B cell (primary cell): Measurements from ENCODE around the gene TRRAP. TPM values are rescaled to one million over a fixed set of nuclear protein-coding genes. Genes with fewer than 3 reads are reported as not detected.

Experiments
- ATAC-seq: fragments of 200-7000 bp; cut with Tn5 transposase; one replicate; pipeline ENCODE4 v1.10.0; 2021; ENCODE audit warnings: low read depth, mild to moderate bottlenecking, moderate number of reproducible peaks, moderate library complexity
- CTCF ChIA-PET: fragments of 350-600 bp; sonication (Branson Sonifier 250); formaldehyde crosslinking; loops from one replicate; lab custom pipeline; 2021; ENCODE audit warnings: antibody characterized with exemption, inconsistent platforms; lab: Charles Lee
- POLR2A ChIA-PET: fragments of 350-600 bp; sonication (Branson Sonifier 250); formaldehyde crosslinking; loops from one replicate; lab custom pipeline; 2021; ENCODE audit warnings: antibody characterized with exemption; lab: Charles Lee
- DNase-seq: peaks from one replicate; pipeline ENCODE4 v3.0.0; 2013
- H2AFZ ChIP-seq: 2 replicates; pipeline ENCODE4 v1.6.1; 2012; ENCODE audit warnings: mild to moderate bottlenecking, low read depth, low read length; ENCODE audit not compliant: insufficient read depth, poor library complexity, severe bottlenecking
- H3K27ac ChIP-seq, 2 donors: 1 replicate in 1 of 2; 2 replicates in 1 of 2; pipeline ENCODE4 v1.5.1; 2012 to 2013; ENCODE audit warnings: low read length in 2 of 2, mild to moderate bottlenecking in 2 of 2, moderate library complexity in 1 of 2
- H3K27me3 ChIP-seq, 4 experiments: fragments of 200-600 bp in 1 of 4; sonication (generic) in 1 of 4; replicated peaks in 1 of 4; 1 replicate in 2 of 4; 2 replicates in 2 of 4; pipeline versions ENCODE4 v1.6.1 to v1.7.0; 2013 to 2016; ENCODE audit warnings: low read length in 3 of 4, mild to moderate bottlenecking in 2 of 4, mixed read lengths in 1 of 4, moderate library complexity in 1 of 4; ENCODE audit not compliant: insufficient read depth in 4 of 4, control insufficient read depth in 3 of 4; ENCODE audit errors: control extremely low read depth in 1 of 4
- H3K36me3 ChIP-seq, 2 experiments: replicated peaks in 1 of 2; 1 replicate in 1 of 2; 2 replicates in 1 of 2; pipeline versions ENCODE4 v1.6.1 to v1.7.1; 2013; ENCODE audit warnings: low read length in 1 of 2; ENCODE audit not compliant: insufficient read depth in 2 of 2, control insufficient read depth in 1 of 2; ENCODE audit errors: control extremely low read depth in 1 of 2, extremely low read depth in 1 of 2
- H3K4me1 ChIP-seq, 2 donors: fragments of 200-600 bp in 1 of 2; sonication (generic) in 1 of 2; 1 replicate in 1 of 2; 2 replicates in 1 of 2; pipeline versions ENCODE4 v1.5.1 to v1.6.1; 2013 to 2017; ENCODE audit warnings: low read length in 2 of 2; ENCODE audit not compliant: control insufficient read depth in 2 of 2, insufficient read depth in 2 of 2
- H3K4me2 ChIP-seq: replicated peaks from 2 replicates; pipeline ENCODE3; 2012; ENCODE audit warnings: mild to moderate bottlenecking, low read depth, low read length; ENCODE audit not compliant: poor library complexity, severe bottlenecking
- H3K4me3 ChIP-seq, 5 experiments: fragments of 200-600 bp in 1 of 5; sonication (generic) in 1 of 5; 1 replicate in 3 of 5; 2 replicates in 2 of 5; pipeline versions ENCODE4 v1.5.1 to v1.7.0; 2011 to 2016; ENCODE audit warnings: low read length in 4 of 5, mild to moderate bottlenecking in 4 of 5, low read depth in 2 of 5, control low read depth in 1 of 5, moderate library complexity in 1 of 5; ENCODE audit not compliant: insufficient read depth in 1 of 5; ENCODE audit errors: control extremely low read depth in 1 of 5, extremely low read depth in 1 of 5
- H3K79me2 ChIP-seq: fragments of 200-600 bp; sonication (generic); one replicate; pipeline ENCODE4 v1.6.0; 2016; ENCODE audit warnings: low read length; ENCODE audit not compliant: control insufficient read depth, insufficient read depth
- H3K9ac ChIP-seq: fragments of 200-600 bp; sonication (generic); 2 replicates; pipeline ENCODE4 v1.6.1; 2017; ENCODE audit warnings: mild to moderate bottlenecking, low read length, moderate library complexity
- H3K9me3 ChIP-seq, 3 donors: one replicate each; pipeline versions ENCODE4 v1.6.1 to v1.7.1; 2013; ENCODE audit warnings: low read length in 2 of 3; ENCODE audit not compliant: control insufficient read depth in 2 of 3, insufficient read depth in 1 of 3; ENCODE audit errors: control extremely low read depth in 1 of 3
- H4K20me1 ChIP-seq: 2 replicates; pipeline ENCODE4 v1.6.0; 2012; ENCODE audit warnings: mild to moderate bottlenecking, low read length; ENCODE audit not compliant: insufficient read depth, control insufficient read depth, poor library complexity, severe bottlenecking
- H3K27ac Mint-ChIP-seq: one replicate; pipeline ENCODE4 v1.8.0; 2021; ENCODE audit warnings: mixed read lengths
- H3K27me3 Mint-ChIP-seq: one replicate; pipeline ENCODE4 v1.8.0; 2021; ENCODE audit warnings: mixed read lengths
- H3K4me1 Mint-ChIP-seq: one replicate; pipeline ENCODE4 v1.8.0; 2021; ENCODE audit warnings: mixed read lengths
- H3K4me3 Mint-ChIP-seq: one replicate; pipeline ENCODE4 v1.8.0; 2021; ENCODE audit warnings: mixed read lengths
- H3K9me3 Mint-ChIP-seq: one replicate; pipeline ENCODE4 v1.8.0; 2022; ENCODE audit warnings: mixed read lengths; ENCODE audit not compliant: insufficient read depth
- CTCF ChIP-seq: fragments of 200-600 bp; IDR thresholded peaks from one replicate; pipeline ENCODE4 v1.8.0; 2022; ENCODE audit warnings: antibody characterized with exemption, mild to moderate bottlenecking
- EZH2 ChIP-seq: IDR thresholded peaks from 2 replicates; pipeline ENCODE4 v1.6.1; 2012; ENCODE audit warnings: borderline replicate concordance, low read depth, mild to moderate bottlenecking, moderate library complexity, low read length; ENCODE audit not compliant: insufficient read depth, poor library complexity, severe bottlenecking
- WGBS: methylation state at CpG from one replicate; pipeline ENCODE4 v1.1.5; 2013; ENCODE audit warnings: missing lambda C conversion rate; ENCODE audit not compliant: insufficient coverage; 5-methylcytosine and 5-hydroxymethylcytosine counted together
- intact Hi-C: fragments of 100-400 bp; cut with micrococcal nuclease; formaldehyde crosslinking; loops from one replicate; pipeline ENCODE4 v1.10.0; 2022
- polyA plus RNA-seq: library from polyadenylated mRNA; depleted of rRNA; stranded (reverse); fragments of >200 nt; gene quantifications from 2 replicates; pipeline ENCODE4 v1.2.3, GENCODE V29; 2012
- total RNA-seq, 2 donors: library from RNA; stranded (reverse); fragments of 120-200 nt in 1 of 2; gene quantifications; 1 replicate in 1 of 2; 2 replicates in 1 of 2; pipeline versions ENCODE4 v1.2.3 to v1.2.4, GENCODE V29; 2013 to 2022

The TRRAP gene
- total and polyA plus RNA-seq, 2 donors (not counting 1 experiment from before 2014, with no cell fraction given): 25.4 to 102 TPM

DNA sequence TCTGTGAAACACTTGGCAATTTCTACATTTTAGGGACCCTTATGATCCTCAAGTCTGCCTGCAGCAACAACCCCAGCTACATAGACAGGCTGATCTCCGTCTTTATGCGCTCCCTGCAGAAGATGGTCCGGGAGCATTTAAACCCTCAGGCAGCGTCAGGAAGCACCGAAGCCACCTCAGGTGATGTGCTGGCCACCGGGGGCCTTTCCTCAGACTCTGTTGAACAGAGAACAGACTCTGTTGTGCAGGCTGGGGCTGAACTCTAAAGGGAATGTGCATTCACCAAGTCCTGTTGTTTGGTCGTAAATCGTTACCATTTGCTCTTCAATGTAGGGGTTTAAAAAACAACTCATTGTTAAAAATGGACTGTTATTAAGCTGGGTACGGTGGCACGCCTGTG is 86.3 kb downstream of the TRRAP start:
- no peak overlapping the region for H3K4me3 ChIP-seq
- H3K4me1 ChIP-seq: no peaks in the 10 kb centered on the region
- H3K9ac ChIP-seq: no peak overlapping the region
- Mint-ChIP-seq H3K4me1 (no peaks in the 10 kb centered on the region), H3K27me3 (no peaks in the 10 kb centered on the region), H3K4me3 (no peak overlapping the region), H3K27ac (no peak overlapping the region), H3K9me3 (no peaks in the 10 kb centered on the region)
- H3K27me3 ChIP-seq: no peaks in the 10 kb centered on the region
- no peaks in the 10 kb centered on the region for H4K20me1 ChIP-seq
- H3K27ac ChIP-seq: no peak overlapping the region
- ChIA-PET CTCF (no interaction called here), POLR2A (no interaction called here)
- H3K79me2 ChIP-seq: peaks cover 3% of the 10 kb centered on the region
- no peak overlapping the region for H2AFZ ChIP-seq
- intact Hi-C loops: no loop called here
- WGBS: 95% methylated on average over 10 of the region's 10 CpGs
- DNase-seq (no peak), ATAC-seq (no peak)
- no peak overlapping the region for H3K4me2 ChIP-seq
- TF ChIP-seq CTCF: no peak
- TF ChIP-seq EZH2: no peak
- no peaks in the 10 kb centered on the region for H3K9me3 ChIP-seq
- H3K36me3 ChIP-seq: peaks cover 11 to 86% of the 10 kb centered on the region in 2 experiments

GRCh38 chr7:98968621-98969020 is 90.3 kb downstream of the TRRAP start:
- H2AFZ ChIP-seq: no peak overlapping the region
- no peak overlapping the region for H3K27ac ChIP-seq
- ChIA-PET CTCF (no interaction called here), POLR2A (no interaction called here)
- H4K20me1 ChIP-seq: no peaks in the 10 kb centered on the region
- H3K36me3 ChIP-seq: peaks cover 16 to 88% of the 10 kb centered on the region in 2 experiments
- H3K27me3 ChIP-seq: no peaks in the 10 kb centered on the region
- DNase-seq (no peak), ATAC-seq (no peak)
- H3K4me3 Mint-ChIP-seq: no peak overlapping the region
- H3K79me2 ChIP-seq: peaks cover 3% of the 10 kb centered on the region
- H3K4me1 ChIP-seq: no peaks in the 10 kb centered on the region
- H3K4me3 ChIP-seq: no peak overlapping the region
- H3K9me3 Mint-ChIP-seq: no peaks in the 10 kb centered on the region
- WGBS: 97% methylated on average over 13 of the region's 14 CpGs
- H3K9me3 ChIP-seq: no peaks in the 10 kb centered on the region
- no peaks in the 10 kb centered on the region for H3K4me1 Mint-ChIP-seq
- H3K27me3 Mint-ChIP-seq: no peaks in the 10 kb centered on the region
- TF ChIP-seq CTCF (no peak), EZH2 (no peak)
- H3K27ac Mint-ChIP-seq: no peak overlapping the region
- intact Hi-C loops: no loop called here
- H3K9ac ChIP-seq: no peak overlapping the region
- H3K4me2 ChIP-seq: no peak overlapping the region
